ENCODE measurements around the gene CREB3L2. TPM values are rescaled to one million over a fixed set of nuclear protein-coding genes. Genes with fewer than 3 reads are reported as not detected.

CREB3L2 gene, protein sequence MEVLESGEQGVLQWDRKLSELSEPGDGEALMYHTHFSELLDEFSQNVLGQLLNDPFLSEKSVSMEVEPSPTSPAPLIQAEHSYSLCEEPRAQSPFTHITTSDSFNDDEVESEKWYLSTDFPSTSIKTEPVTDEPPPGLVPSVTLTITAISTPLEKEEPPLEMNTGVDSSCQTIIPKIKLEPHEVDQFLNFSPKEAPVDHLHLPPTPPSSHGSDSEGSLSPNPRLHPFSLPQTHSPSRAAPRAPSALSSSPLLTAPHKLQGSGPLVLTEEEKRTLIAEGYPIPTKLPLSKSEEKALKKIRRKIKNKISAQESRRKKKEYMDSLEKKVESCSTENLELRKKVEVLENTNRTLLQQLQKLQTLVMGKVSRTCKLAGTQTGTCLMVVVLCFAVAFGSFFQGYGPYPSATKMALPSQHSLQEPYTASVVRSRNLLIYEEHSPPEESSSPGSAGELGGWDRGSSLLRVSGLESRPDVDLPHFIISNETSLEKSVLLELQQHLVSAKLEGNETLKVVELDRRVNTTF
- 100 to 1,000 TPM in 1 of 5 donors, 10 to 100 TPM in 4; 22.6 to 258 (median 38.8) TPM for total RNA-seq
- 1 to 10 TPM; 5.8 to 8.6 (median 6.6) TPM for polyA plus RNA-seq
- long read RNA-seq, donor 1, full-length matches to known transcripts, result 4 of 9 reads
- long read RNA-seq, donor 1, partial matches to known transcripts, result 5 of 9 reads
- long read RNA-seq, donor 1, other reads (novel, unspliced or antisense), result 0 of 9 reads
- long read RNA-seq, donor 2, full-length matches to known transcripts, result 6 of 12 reads
- long read RNA-seq, donor 2, partial matches to known transcripts, result 6 of 12 reads
- long read RNA-seq, donor 2, other reads (novel, unspliced or antisense), result 0 of 12 reads
- long read RNA-seq, donor 3, full-length matches to known transcripts, result 4 of 4 reads
- long read RNA-seq, donor 3, partial matches to known transcripts, result 0 of 4 reads
- long read RNA-seq, donor 3, other reads (novel, unspliced or antisense), result 0 of 4 reads
- long read RNA-seq, donor 4, result 0 reads
- long read RNA-seq, donor 5, full-length matches to known transcripts, result 3 of 8 reads
- long read RNA-seq, donor 5, partial matches to known transcripts, result 5 of 8 reads
- long read RNA-seq, donor 5, other reads (novel, unspliced or antisense), result 0 of 8 reads
- long read RNA-seq, donor 6, full-length matches to known transcripts, result 7 of 18 reads
- long read RNA-seq, donor 6, partial matches to known transcripts, result 11 of 18 reads
- long read RNA-seq, donor 6, other reads (novel, unspliced or antisense), result 0 of 18 reads
- long read RNA-seq, donor 7, full-length matches to known transcripts, result 4 of 4 reads
- long read RNA-seq, donor 7, partial matches to known transcripts, result 0 of 4 reads
- long read RNA-seq, donor 7, other reads (novel, unspliced or antisense), result 0 of 4 reads
- long read RNA-seq, donor 8, full-length matches to known transcripts, result 4 of 4 reads
- long read RNA-seq, donor 8, partial matches to known transcripts, result 0 of 4 reads
- long read RNA-seq, donor 8, other reads (novel, unspliced or antisense), result 0 of 4 reads
- long read RNA-seq, donor 9, result 0 reads
- long read RNA-seq, donor 10, full-length matches to known transcripts, result 1 of 1 reads
- long read RNA-seq, donor 10, partial matches to known transcripts, result 0 of 1 reads
- long read RNA-seq, donor 10, other reads (novel, unspliced or antisense), result 0 of 1 reads

DNA sequence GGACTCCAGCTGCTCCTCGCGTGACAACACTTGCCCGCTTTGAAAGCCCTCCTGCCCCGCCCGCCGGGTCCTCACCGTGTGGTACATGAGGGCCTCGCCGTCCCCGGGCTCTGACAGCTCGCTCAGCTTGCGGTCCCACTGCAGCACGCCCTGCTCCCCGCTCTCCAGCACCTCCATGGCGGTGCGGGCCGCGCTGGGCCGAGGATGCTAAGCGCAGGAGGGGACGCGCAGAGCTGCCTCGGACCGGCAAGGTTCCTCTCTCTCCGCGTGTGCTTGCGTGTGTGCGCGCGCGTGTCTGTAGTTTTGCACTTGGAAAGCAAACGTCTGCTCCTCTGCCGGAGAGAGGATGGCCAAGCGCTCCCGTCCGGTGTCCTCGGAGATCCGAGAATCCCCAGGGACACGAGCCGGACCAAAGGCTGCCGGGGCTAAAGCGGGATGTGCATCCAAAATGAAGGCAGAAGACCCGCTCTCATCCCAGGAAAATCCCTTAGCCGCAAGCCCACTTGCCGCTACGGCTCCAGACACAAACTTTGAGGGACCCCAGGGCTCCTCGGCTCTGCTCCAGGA is at the start of gene CREB3L2:
TSS of gene CREB3L2 (minus strand) at position 558 of the 567 bp plus-strand sequence. CDS start at position 177, 381 bp downstream.
- WGBS, 5 donors, result 0 to 1% (median 0%) methylated on average over 29 to 47 of the region's 47 CpGs
- peak; percentile 67 to 88 for DNase-seq
- H3K4me3 ChIP-seq, result peak within 1 kb of the TSS; percentile 83 to 97 (median 92)
- no peaks in the 10 kb centered on the region for H3K36me3 ChIP-seq
- no peaks in the 10 kb centered on the region for H3K9me3 ChIP-seq
- peak in 2 of 3 donors; percentile 79 to 90 for TF ChIP-seq POLR2AphosphoS5 (IDR thresholded peaks at IDR 0.05)
- TF ChIP-seq, protein P1, sequence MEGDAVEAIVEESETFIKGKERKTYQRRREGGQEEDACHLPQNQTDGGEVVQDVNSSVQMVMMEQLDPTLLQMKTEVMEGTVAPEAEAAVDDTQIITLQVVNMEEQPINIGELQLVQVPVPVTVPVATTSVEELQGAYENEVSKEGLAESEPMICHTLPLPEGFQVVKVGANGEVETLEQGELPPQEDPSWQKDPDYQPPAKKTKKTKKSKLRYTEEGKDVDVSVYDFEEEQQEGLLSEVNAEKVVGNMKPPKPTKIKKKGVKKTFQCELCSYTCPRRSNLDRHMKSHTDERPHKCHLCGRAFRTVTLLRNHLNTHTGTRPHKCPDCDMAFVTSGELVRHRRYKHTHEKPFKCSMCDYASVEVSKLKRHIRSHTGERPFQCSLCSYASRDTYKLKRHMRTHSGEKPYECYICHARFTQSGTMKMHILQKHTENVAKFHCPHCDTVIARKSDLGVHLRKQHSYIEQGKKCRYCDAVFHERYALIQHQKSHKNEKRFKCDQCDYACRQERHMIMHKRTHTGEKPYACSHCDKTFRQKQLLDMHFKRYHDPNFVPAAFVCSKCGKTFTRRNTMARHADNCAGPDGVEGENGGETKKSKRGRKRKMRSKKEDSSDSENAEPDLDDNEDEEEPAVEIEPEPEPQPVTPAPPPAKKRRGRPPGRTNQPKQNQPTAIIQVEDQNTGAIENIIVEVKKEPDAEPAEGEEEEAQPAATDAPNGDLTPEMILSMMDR (IDR thresholded peaks at IDR 0.05), result no peak
- TF ChIP-seq POLR2A (IDR thresholded peaks at IDR 0.05), result peak in 2 of 4 donors; percentile 22 to 87
- TF ChIP-seq EP300 (IDR thresholded peaks at IDR 0.05), result no peak
- H3K27ac ChIP-seq, result peak within 1 kb of the TSS; percentile 95 to 99 (median 97)
- intact Hi-C loops (cut with DNase I; ENCODE audit: low total_unique reads), result no loop called here
- H3K4me1 ChIP-seq, result peaks cover 12 to 48% (median 36%) of the 10 kb centered on the region in 4 donors
- no peaks in the 10 kb centered on the region for H3K27me3 ChIP-seq

DNA sequence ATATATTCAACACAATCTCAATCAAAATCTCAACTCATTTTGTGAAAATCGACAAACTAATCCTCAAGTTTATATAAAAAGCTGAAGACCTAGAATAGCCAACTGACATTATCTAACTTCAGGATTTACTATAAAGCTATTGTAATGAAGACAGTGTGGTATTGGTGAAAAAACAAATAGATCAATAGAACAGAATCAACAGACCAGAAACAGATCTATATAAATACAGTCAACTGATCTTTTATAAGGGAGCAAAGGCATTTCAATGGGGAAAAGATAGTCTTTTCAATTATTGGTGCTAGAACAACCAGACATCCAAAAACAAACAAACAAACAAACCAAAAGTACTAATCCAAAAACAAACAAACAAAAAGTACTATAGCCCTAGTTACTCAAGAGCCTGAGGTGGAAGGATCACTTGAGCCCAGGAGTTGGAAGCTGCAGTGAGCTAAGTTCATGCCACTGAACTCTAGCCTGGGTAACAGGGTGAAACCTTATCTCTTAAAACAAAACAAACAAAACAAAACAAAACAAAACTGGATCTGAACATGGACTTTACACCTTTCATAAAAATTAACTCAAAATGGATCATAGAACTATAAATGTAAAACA is 47.7 kb upstream of the CREB3L2 start:
- no peaks in the 10 kb centered on the region for H3K4me1 ChIP-seq
- no peaks in the 10 kb centered on the region for H3K9me3 ChIP-seq
- H3K4me3 ChIP-seq, result no peak overlapping the region
- DNase-seq, result no peak
- no peaks in the 10 kb centered on the region for H3K27me3 ChIP-seq
- TF ChIP-seq, protein P1 (IDR thresholded peaks at IDR 0.05), result no peak
- TF ChIP-seq POLR2AphosphoS5 (IDR thresholded peaks at IDR 0.05) (no peak), POLR2A (IDR thresholded peaks at IDR 0.05) (no peak), EP300 (IDR thresholded peaks at IDR 0.05) (no peak)
- 78 to 86% (median 80%) methylated on average over 1 of the region's 1 CpG for WGBS, 5 donors
- H3K36me3 ChIP-seq, result no peaks in the 10 kb centered on the region
- intact Hi-C loops (cut with DNase I; ENCODE audit: low total_unique reads), result no loop called here
- H3K27ac ChIP-seq, result no peak overlapping the region

DNA sequence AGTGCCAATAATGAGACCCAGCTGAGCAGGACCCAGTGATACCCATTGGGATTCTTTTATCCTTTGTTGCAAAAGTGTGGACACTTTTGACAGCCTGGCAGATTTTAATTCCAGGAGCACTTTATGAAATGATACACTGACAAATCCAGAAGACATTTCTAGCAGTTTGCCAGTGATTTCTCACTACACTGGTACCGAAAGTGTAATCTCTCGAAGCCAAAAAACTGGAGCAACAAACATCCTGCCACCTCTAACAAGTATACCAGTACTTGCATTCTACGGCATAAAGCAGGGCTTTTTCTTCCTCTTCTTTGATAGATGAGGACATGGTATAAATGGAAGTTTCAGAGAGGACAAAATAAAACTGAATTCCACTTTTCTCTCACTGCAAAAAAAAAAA is 46.0 kb upstream of the CREB3L2 start:
- intact Hi-C loops (cut with DNase I; ENCODE audit: low total_unique reads), result no loop called here
- H3K4me3 ChIP-seq, result no peak overlapping the region
- TF ChIP-seq POLR2A (IDR thresholded peaks at IDR 0.05) (no peak), EP300 (IDR thresholded peaks at IDR 0.05) (no peak), POLR2AphosphoS5 (IDR thresholded peaks at IDR 0.05) (no peak)
- TF ChIP-seq, protein P1 (IDR thresholded peaks at IDR 0.05), result no peak
- no peak overlapping the region for H3K27ac ChIP-seq
- 88 to 96% (median 91%) methylated on average over 3 of the region's 3 CpGs for WGBS, 5 donors
- no peaks in the 10 kb centered on the region for H3K9me3 ChIP-seq
- no peak for DNase-seq
- H3K36me3 ChIP-seq, result no peaks in the 10 kb centered on the region
- no peaks in the 10 kb centered on the region for H3K27me3 ChIP-seq
- no peaks in the 10 kb centered on the region for H3K4me1 ChIP-seq
